ENCODE results near the gene TCN2.

DNA sequence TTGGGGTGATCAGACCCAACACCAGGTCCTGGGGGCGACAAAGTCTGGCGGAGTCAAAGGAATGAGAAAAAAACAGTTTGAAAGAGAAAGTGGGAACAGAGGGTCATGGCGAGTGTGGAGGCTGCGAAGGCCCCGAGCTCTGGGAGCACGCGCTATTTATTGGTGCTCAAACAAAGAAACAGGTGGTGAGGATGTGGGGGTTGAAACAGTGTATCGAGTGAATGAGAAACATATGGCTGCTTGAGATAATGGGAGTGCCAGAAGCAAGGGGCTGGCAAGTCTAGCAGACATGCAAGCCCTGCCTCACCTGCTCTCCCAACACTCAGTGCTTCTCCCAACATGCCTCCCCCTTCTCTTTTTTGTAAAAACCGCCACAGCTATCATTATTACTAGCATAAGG is 68.5 kb downstream of the TCN2 start:
- TF ChIP-seq, protein P1, sequence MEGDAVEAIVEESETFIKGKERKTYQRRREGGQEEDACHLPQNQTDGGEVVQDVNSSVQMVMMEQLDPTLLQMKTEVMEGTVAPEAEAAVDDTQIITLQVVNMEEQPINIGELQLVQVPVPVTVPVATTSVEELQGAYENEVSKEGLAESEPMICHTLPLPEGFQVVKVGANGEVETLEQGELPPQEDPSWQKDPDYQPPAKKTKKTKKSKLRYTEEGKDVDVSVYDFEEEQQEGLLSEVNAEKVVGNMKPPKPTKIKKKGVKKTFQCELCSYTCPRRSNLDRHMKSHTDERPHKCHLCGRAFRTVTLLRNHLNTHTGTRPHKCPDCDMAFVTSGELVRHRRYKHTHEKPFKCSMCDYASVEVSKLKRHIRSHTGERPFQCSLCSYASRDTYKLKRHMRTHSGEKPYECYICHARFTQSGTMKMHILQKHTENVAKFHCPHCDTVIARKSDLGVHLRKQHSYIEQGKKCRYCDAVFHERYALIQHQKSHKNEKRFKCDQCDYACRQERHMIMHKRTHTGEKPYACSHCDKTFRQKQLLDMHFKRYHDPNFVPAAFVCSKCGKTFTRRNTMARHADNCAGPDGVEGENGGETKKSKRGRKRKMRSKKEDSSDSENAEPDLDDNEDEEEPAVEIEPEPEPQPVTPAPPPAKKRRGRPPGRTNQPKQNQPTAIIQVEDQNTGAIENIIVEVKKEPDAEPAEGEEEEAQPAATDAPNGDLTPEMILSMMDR (IDR thresholded peaks at IDR 0.05) = no peak
- TF ChIP-seq POLR2A (IDR thresholded peaks at IDR 0.05) = no peak

Data from thyroid gland (tissue), 4 donors.